WTC11 (cell line): Measurements from ENCODE around the gene PROK1. TPM values are rescaled to one million over a fixed set of nuclear protein-coding genes. Genes with fewer than 3 reads are reported as not detected.

Experiments
- ATAC-seq: fragments of 200-7000 bp; cut with Tn5 transposase; 2 replicates; pipeline ENCODE4 v1.10.0; 2021; ENCODE audit warnings: mild to moderate bottlenecking, moderate library complexity
- CTCF ChIA-PET: fragments of 300-600 bp; sonication (Branson Sonifier 250); formaldehyde crosslinking; loops from one replicate; lab custom pipeline; 2021; ENCODE audit warnings: antibody characterized with exemption; lab: Charles Lee
- POLR2A ChIA-PET: fragments of 350-600 bp; sonication (Branson Sonifier 250); formaldehyde crosslinking; loops from one replicate; lab custom pipeline; 2021; ENCODE audit warnings: antibody characterized with exemption; lab: Charles Lee
- DNase-seq: peaks from one replicate; pipeline ENCODE4 v3.0.0; 2021; ENCODE audit warnings: low spot score
- H3K27ac Mint-ChIP-seq: 2 replicates; pipeline ENCODE4 v1.8.0; 2021; ENCODE audit warnings: mixed read lengths
- H3K27me3 Mint-ChIP-seq: 2 replicates; pipeline ENCODE4 v1.8.0; 2021; ENCODE audit warnings: low read depth, mild to moderate bottlenecking, moderate library complexity, mixed read lengths
- H3K36me3 Mint-ChIP-seq: 2 replicates; pipeline ENCODE4 v1.8.0; 2021; ENCODE audit warnings: mixed read lengths
- H3K4me1 Mint-ChIP-seq: 2 replicates; pipeline ENCODE4 v1.8.0; 2022; ENCODE audit warnings: mixed read lengths
- H3K4me3 Mint-ChIP-seq: 2 replicates; pipeline ENCODE4 v1.8.0; 2021; ENCODE audit warnings: mild to moderate bottlenecking, moderate library complexity, mixed read lengths
- H3K9me3 Mint-ChIP-seq: 2 replicates; pipeline ENCODE4 v1.8.0; 2021; ENCODE audit warnings: mixed read lengths
- CREB1 ChIP-seq: sonication (generic); formaldehyde crosslinking; IDR thresholded peaks from 2 replicates; pipeline ENCODE4 v1.8.0; 2023; ENCODE audit warnings: mild to moderate bottlenecking, missing genetic modification reagents
- ESRRA ChIP-seq: sonication (generic); formaldehyde crosslinking; IDR thresholded peaks from 2 replicates; pipeline ENCODE4 v1.8.1; 2022; ENCODE audit warnings: mild to moderate bottlenecking, missing genetic modification reagents, borderline replicate concordance
- JAZF1 ChIP-seq: fragments of 250-450 bp; sonication (Bioruptor Pico); IDR thresholded peaks from 2 replicates; pipeline ENCODE4 v1.9.0; 2021; ENCODE audit warnings: moderate library complexity, mild to moderate bottlenecking, inconsistent platforms
- MXD4 ChIP-seq: fragments of 250-450 bp; sonication (Bioruptor Pico); IDR thresholded peaks from 2 replicates; pipeline ENCODE4 v1.8.0; 2021; ENCODE audit warnings: mild to moderate bottlenecking, moderate library complexity, borderline replicate concordance
- NFATC4 ChIP-seq: fragments of 250-450 bp; sonication (Bioruptor Pico); IDR thresholded peaks from 2 replicates; pipeline ENCODE4 v1.9.0; 2021; ENCODE audit warnings: mild to moderate bottlenecking
- NFE2L1 ChIP-seq: sonication (generic); formaldehyde crosslinking; IDR thresholded peaks from 2 replicates; pipeline ENCODE4 v1.8.1; 2023; ENCODE audit warnings: missing genetic modification reagents
- NFYB ChIP-seq: sonication (generic); formaldehyde crosslinking; conservative IDR thresholded peaks from 2 replicates; pipeline ENCODE4 v1.8.0; 2022; ENCODE audit warnings: low read depth, missing genetic modification reagents
- NR3C1 ChIP-seq: sonication (generic); formaldehyde crosslinking; conservative IDR thresholded peaks from 2 replicates; pipeline ENCODE4 v1.8.1; 2023; ENCODE audit warnings: low read depth, mild to moderate bottlenecking, missing genetic modification reagents
- PRRX2 ChIP-seq: fragments of 250-450 bp; sonication (Bioruptor Pico); IDR thresholded peaks from 2 replicates; pipeline ENCODE4 v1.8.0; 2021; ENCODE audit warnings: mild to moderate bottlenecking
- RELA ChIP-seq: sonication (generic); formaldehyde crosslinking; IDR thresholded peaks from 2 replicates; pipeline ENCODE4 v1.8.1; 2022; ENCODE audit warnings: missing genetic modification reagents, mild to moderate bottlenecking, borderline replicate concordance
- RORB ChIP-seq: fragments of 250-450 bp; sonication (Bioruptor Pico); IDR thresholded peaks from 2 replicates; pipeline ENCODE4 v1.9.0; 2021; ENCODE audit warnings: mild to moderate bottlenecking
- SOX15 ChIP-seq: fragments of 250-450 bp; sonication (Bioruptor Pico); IDR thresholded peaks from 2 replicates; pipeline ENCODE4 v1.9.0; 2021; ENCODE audit warnings: mild to moderate bottlenecking
- SP1 ChIP-seq: sonication (generic); formaldehyde crosslinking; conservative IDR thresholded peaks from 2 replicates; pipeline ENCODE4 v1.8.1; 2022; ENCODE audit warnings: missing genetic modification reagents
- TEAD1 ChIP-seq: sonication (generic); formaldehyde crosslinking; IDR thresholded peaks from 2 replicates; pipeline ENCODE4 v1.8.0; 2022; ENCODE audit warnings: mild to moderate bottlenecking, missing genetic modification reagents
- ZNF138 ChIP-seq: sonication (generic); formaldehyde crosslinking; conservative IDR thresholded peaks from 2 replicates; pipeline ENCODE4 v1.8.1; 2022; ENCODE audit warnings: mild to moderate bottlenecking, moderate library complexity, missing genetic modification reagents
- total RNA-seq: library from RNA; stranded (reverse); gene quantifications from 3 replicates; pipeline ENCODE4 v1.2.3, GENCODE V29; 2021
- TF ChIP-seq, protein P1 (sequence below): sonication (generic); formaldehyde crosslinking; IDR thresholded peaks from 2 replicates; pipeline ENCODE4 v1.8.1; 2022; ENCODE audit warnings: low read depth, mild to moderate bottlenecking, moderate library complexity, missing genetic modification reagents, borderline replicate concordance
- TF ChIP-seq, protein P2 (sequence below): sonication (generic); formaldehyde crosslinking; IDR thresholded peaks from 2 replicates; pipeline ENCODE4 v1.8.1; 2023; ENCODE audit warnings: mild to moderate bottlenecking, missing genetic modification reagents
- TF ChIP-seq, protein P3 (sequence below): fragments of 250-450 bp; sonication (Bioruptor Pico); IDR thresholded peaks from 2 replicates; pipeline ENCODE4 v1.9.0; 2021; ENCODE audit warnings: mild to moderate bottlenecking
- TF ChIP-seq, protein P4 (sequence below): sonication (generic); formaldehyde crosslinking; IDR thresholded peaks from 2 replicates; pipeline ENCODE4 v1.8.1; 2023; ENCODE audit warnings: mild to moderate bottlenecking, missing genetic modification reagents, moderate library complexity
- TF ChIP-seq, protein P5 (sequence below): sonication (generic); formaldehyde crosslinking; conservative IDR thresholded peaks from 2 replicates; pipeline ENCODE4 v1.8.1; 2023; ENCODE audit warnings: mild to moderate bottlenecking, low read depth, missing genetic modification reagents, moderate library complexity
- TF ChIP-seq, protein P6 (sequence below): sonication (generic); formaldehyde crosslinking; IDR thresholded peaks from 2 replicates; pipeline ENCODE4 v1.8.1; 2023; ENCODE audit warnings: mild to moderate bottlenecking, missing genetic modification reagents, moderate library complexity
- TF ChIP-seq, protein P7 (sequence below): fragments of 250-450 bp; sonication (Bioruptor Pico); IDR thresholded peaks from 2 replicates; pipeline ENCODE4 v2.1.2; 2022; ENCODE audit warnings: mild to moderate bottlenecking, moderate library complexity
- TF ChIP-seq, protein P8 (sequence below): sonication (generic); formaldehyde crosslinking; IDR thresholded peaks from 2 replicates; pipeline ENCODE4 v1.8.0; 2022; ENCODE audit warnings: mild to moderate bottlenecking, missing genetic modification reagents

The PROK1 gene
- total RNA-seq, 1 experiment from 2014 or later: not detected

DNA sequence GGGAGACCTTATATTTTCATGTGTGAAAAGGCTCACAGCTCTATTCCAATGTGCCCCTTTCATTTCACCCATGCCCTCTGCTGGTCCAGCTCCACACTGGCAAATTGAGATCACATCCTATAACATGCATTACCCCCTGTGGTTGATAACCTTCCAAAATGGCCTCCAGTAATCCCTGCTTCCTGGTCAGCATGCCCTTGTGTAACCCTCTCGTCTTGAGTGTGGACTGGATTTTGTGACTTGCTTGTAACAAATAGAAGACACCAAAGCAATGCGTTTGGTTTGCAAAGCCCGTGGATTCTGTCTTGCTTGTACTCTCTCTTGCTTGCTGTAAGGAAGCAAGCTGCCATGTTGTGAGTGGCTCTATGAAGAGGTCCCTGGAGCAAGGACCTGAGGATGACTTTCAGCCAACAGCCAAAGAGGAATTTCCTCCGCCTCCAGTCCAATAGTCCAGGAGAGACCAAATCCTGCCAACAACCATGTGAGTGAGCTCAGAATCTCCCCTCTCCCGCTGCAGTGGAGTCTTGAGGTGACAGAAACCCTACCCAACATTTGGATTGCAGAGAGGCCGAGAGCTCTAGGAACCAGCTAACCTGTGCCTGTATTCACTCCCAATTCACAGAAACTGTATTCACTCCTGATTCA lies 50.7 kb downstream of the PROK1 start:
- no peak for ATAC-seq
- H3K36me3 Mint-ChIP-seq: no peaks in the 10 kb centered on the region
- H3K9me3 Mint-ChIP-seq: no peaks in the 10 kb centered on the region
- DNase-seq: no peak
- no peak overlapping the region for H3K27ac Mint-ChIP-seq
- TF ChIP-seq ESRRA (CRISPR knock-in tag) (no peak), JAZF1 (CRISPR knock-in tag) (no peak), MXD4 (CRISPR knock-in tag) (no peak), SOX15 (CRISPR knock-in tag) (no peak), RELA (CRISPR knock-in tag) (no peak), ZNF138 (CRISPR knock-in tag) (no peak), CREB1 (CRISPR knock-in tag) (no peak), NFE2L1 (no peak), NFATC4 (CRISPR knock-in tag) (no peak), SP1 (CRISPR knock-in tag) (no peak), PRRX2 (no peak), NFYB (no peak)
- TF ChIP-seq, protein P1, sequence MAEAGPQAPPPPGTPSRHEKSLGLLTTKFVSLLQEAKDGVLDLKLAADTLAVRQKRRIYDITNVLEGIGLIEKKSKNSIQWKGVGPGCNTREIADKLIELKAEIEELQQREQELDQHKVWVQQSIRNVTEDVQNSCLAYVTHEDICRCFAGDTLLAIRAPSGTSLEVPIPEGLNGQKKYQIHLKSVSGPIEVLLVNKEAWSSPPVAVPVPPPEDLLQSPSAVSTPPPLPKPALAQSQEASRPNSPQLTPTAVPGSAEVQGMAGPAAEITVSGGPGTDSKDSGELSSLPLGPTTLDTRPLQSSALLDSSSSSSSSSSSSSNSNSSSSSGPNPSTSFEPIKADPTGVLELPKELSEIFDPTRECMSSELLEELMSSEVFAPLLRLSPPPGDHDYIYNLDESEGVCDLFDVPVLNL: no peak
- TF ChIP-seq, protein P2, sequence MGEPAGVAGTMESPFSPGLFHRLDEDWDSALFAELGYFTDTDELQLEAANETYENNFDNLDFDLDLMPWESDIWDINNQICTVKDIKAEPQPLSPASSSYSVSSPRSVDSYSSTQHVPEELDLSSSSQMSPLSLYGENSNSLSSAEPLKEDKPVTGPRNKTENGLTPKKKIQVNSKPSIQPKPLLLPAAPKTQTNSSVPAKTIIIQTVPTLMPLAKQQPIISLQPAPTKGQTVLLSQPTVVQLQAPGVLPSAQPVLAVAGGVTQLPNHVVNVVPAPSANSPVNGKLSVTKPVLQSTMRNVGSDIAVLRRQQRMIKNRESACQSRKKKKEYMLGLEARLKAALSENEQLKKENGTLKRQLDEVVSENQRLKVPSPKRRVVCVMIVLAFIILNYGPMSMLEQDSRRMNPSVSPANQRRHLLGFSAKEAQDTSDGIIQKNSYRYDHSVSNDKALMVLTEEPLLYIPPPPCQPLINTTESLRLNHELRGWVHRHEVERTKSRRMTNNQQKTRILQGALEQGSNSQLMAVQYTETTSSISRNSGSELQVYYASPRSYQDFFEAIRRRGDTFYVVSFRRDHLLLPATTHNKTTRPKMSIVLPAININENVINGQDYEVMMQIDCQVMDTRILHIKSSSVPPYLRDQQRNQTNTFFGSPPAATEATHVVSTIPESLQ (CRISPR knock-in tag): no peak
- TF ChIP-seq, protein P3, sequence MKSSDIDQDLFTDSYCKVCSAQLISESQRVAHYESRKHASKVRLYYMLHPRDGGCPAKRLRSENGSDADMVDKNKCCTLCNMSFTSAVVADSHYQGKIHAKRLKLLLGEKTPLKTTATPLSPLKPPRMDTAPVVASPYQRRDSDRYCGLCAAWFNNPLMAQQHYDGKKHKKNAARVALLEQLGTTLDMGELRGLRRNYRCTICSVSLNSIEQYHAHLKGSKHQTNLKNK (CRISPR knock-in tag): no peak
- ChIA-PET POLR2A (no interaction called here), CTCF (interaction anchor here (0.8 to 1.5 kb wide), 5 partner anchors 37 to 280 kb away, joined by 3 to 5 read pairs (median 4); no protein-coding TSS in a partner anchor)
- H3K4me3 Mint-ChIP-seq: no peak overlapping the region
- H3K4me1 Mint-ChIP-seq: no peaks in the 10 kb centered on the region
- H3K27me3 Mint-ChIP-seq: no peaks in the 10 kb centered on the region; the same call in none of the 2 replicates

DNA sequence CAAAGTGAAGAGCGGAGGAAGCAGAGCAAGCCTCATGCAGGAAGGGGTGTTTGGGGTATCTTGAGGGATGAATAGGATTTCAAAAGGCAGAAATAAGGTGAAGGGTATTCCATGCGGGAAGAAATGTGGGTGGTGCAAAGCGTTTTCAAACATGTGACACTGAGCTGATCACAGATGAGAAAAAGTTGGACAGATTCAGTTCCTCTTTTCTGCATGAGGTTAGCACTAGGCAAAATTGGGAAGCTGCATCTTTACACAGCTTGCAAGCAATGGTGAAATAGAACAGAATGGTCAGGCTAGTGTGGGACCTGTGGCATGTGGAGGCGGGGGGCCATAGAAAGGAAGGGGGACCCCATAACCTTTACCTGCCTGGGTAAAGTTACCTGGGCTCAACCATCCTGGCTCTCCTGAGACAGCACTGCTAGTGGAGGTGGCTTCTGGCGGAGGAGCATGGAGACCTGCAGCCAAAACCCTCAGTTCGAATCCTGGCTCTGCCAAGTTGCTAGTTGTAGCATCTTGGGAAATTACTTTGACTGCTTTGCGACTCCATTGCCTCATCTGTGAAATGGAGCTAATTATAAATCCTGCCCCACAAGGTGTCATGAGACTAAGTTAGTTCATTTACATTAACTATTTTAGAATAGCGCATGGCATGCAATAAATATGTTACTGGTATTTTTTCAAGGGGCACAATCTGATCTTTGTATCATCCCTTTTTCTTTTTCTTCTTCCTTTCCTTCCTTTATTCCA lies 51.6 kb downstream of the PROK1 start:
- no peaks in the 10 kb centered on the region for H3K36me3 Mint-ChIP-seq
- no peak overlapping the region for H3K27ac Mint-ChIP-seq
- no peak for ATAC-seq
- H3K4me1 Mint-ChIP-seq: peaks cover under 1% of the 10 kb centered on the region; the same call in 1 of the 2 replicates
- H3K27me3 Mint-ChIP-seq: no peaks in the 10 kb centered on the region; the same call in none of the 2 replicates
- no peaks in the 10 kb centered on the region for H3K9me3 Mint-ChIP-seq
- H3K4me3 Mint-ChIP-seq: no peak overlapping the region
- no peak for DNase-seq
- POLR2A ChIA-PET: no interaction called here
- CTCF ChIA-PET: interaction anchor here (0.8 to 1.5 kb wide), 2 partner anchors 38 to 90 kb away, joined by 4 to 5 read pairs; no protein-coding TSS in a partner anchor
- TF ChIP-seq, protein P4, sequence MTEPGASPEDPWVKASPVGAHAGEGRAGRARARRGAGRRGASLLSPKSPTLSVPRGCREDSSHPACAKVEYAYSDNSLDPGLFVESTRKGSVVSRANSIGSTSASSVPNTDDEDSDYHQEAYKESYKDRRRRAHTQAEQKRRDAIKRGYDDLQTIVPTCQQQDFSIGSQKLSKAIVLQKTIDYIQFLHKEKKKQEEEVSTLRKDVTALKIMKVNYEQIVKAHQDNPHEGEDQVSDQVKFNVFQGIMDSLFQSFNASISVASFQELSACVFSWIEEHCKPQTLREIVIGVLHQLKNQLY (CRISPR knock-in tag): no peak
- TF ChIP-seq, protein P5, sequence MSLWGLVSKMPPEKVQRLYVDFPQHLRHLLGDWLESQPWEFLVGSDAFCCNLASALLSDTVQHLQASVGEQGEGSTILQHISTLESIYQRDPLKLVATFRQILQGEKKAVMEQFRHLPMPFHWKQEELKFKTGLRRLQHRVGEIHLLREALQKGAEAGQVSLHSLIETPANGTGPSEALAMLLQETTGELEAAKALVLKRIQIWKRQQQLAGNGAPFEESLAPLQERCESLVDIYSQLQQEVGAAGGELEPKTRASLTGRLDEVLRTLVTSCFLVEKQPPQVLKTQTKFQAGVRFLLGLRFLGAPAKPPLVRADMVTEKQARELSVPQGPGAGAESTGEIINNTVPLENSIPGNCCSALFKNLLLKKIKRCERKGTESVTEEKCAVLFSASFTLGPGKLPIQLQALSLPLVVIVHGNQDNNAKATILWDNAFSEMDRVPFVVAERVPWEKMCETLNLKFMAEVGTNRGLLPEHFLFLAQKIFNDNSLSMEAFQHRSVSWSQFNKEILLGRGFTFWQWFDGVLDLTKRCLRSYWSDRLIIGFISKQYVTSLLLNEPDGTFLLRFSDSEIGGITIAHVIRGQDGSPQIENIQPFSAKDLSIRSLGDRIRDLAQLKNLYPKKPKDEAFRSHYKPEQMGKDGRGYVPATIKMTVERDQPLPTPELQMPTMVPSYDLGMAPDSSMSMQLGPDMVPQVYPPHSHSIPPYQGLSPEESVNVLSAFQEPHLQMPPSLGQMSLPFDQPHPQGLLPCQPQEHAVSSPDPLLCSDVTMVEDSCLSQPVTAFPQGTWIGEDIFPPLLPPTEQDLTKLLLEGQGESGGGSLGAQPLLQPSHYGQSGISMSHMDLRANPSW: no peak
- TF ChIP-seq TEAD1 (CRISPR knock-in tag) (no peak), NR3C1 (CRISPR knock-in tag) (no peak), ESRRA (CRISPR knock-in tag) (no peak), NFYB (no peak), RORB (no peak)
- TF ChIP-seq, protein P6, sequence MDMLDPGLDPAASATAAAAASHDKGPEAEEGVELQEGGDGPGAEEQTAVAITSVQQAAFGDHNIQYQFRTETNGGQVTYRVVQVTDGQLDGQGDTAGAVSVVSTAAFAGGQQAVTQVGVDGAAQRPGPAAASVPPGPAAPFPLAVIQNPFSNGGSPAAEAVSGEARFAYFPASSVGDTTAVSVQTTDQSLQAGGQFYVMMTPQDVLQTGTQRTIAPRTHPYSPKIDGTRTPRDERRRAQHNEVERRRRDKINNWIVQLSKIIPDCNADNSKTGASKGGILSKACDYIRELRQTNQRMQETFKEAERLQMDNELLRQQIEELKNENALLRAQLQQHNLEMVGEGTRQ: no peak
- TF ChIP-seq, protein P7, sequence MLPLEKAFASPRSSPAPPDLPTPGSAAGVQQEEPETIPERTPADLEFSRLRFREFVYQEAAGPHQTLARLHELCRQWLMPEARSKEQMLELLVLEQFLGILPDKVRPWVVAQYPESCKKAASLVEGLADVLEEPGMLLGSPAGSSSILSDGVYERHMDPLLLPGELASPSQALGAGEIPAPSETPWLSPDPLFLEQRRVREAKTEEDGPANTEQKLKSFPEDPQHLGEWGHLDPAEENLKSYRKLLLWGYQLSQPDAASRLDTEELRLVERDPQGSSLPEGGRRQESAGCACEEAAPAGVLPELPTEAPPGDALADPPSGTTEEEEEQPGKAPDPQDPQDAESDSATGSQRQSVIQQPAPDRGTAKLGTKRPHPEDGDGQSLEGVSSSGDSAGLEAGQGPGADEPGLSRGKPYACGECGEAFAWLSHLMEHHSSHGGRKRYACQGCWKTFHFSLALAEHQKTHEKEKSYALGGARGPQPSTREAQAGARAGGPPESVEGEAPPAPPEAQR: no peak
- TF ChIP-seq, protein P8, sequence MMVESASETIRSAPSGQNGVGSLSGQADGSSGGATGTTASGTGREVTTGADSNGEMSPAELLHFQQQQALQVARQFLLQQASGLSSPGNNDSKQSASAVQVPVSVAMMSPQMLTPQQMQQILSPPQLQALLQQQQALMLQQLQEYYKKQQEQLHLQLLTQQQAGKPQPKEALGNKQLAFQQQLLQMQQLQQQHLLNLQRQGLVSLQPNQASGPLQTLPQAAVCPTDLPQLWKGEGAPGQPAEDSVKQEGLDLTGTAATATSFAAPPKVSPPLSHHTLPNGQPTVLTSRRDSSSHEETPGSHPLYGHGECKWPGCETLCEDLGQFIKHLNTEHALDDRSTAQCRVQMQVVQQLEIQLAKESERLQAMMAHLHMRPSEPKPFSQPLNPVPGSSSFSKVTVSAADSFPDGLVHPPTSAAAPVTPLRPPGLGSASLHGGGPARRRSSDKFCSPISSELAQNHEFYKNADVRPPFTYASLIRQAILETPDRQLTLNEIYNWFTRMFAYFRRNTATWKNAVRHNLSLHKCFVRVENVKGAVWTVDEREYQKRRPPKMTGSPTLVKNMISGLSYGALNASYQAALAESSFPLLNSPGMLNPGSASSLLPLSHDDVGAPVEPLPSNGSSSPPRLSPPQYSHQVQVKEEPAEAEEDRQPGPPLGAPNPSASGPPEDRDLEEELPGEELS (CRISPR knock-in tag): no peak
